ENCODE measurements around the gene GART. TPM values are rescaled to one million over a fixed set of nuclear protein-coding genes. Genes with fewer than 3 reads are reported as not detected.

The GART gene
- total and polyA plus RNA-seq, 10 of the 15 experiments (the other 5 are each of a cell fraction or from before 2014, with no cell fraction given): 44.7 to 178 (median 106) TPM

- TF ChIP-seq ATF7 (IDR thresholded peaks at IDR 0.05; ENCODE audit: low read depth) (no peak), ZBTB4 (CRISPR knock-in tag; IDR thresholded peaks at IDR 0.05) (no peak), WRNIP1 (IDR thresholded peaks at IDR 0.05; ENCODE audit: borderline replicate concordance, low read depth, low read length) (no peak)
Measured at GRCh38 chr21:33479679-33480480, 62.0 kb downstream of the GART start, which contains the start of gene TMEM50B (continued).

GRCh38 chr21:33478935-33479678, 62.8 kb downstream of the GART start:
- intact Hi-C loops (cut with micrococcal nuclease; ENCODE audit: unreplicated experiment) (no loop called here), in situ Hi-C loops (cut with MboI) (no loop called here)
- Histone ChIP-seq H3K79me2 (ENCODE audit: control insufficient read depth, insufficient read depth, low read length) (peaks cover 15% of the 10 kb centered on the region), H3K9ac (ENCODE audit: control insufficient read depth, insufficient read depth, low read length) (peak overlapping the region; percentile 90), H4K20me1 (ENCODE audit: control insufficient read depth, insufficient read depth) (no peaks in the 10 kb centered on the region), H3K4me1 (ENCODE audit: control insufficient read depth, insufficient read depth, low read length) (peaks cover 3% of the 10 kb centered on the region; the same call in 1 of the 2 replicates), H3K27me3 (replicated peaks in 1 of 2; ENCODE audit: control insufficient read depth in 2 of 2, insufficient read depth in 2 of 2, low read length in 1 of 2) (no peaks in the 10 kb centered on the region), H3K27ac (ENCODE audit: control insufficient read depth, insufficient read depth) (peak overlapping the region; percentile 79), H3K9me3 (replicated peaks; ENCODE audit: control insufficient read depth, insufficient read depth, low read length) (no peaks in the 10 kb centered on the region), H3K4me3 (peak overlapping the region; percentile 93), H2AFZ (ENCODE audit: control insufficient read depth, low read depth, low read length) (peak overlapping the region; percentile 87), H3K36me3 (ENCODE audit: control insufficient read depth in 2 of 2, insufficient read depth in 2 of 2, low read length in 1 of 2) (no peaks in the 10 kb centered on the region; a peak in 1 of 4 replicates), H3K4me2 (ENCODE audit: control insufficient read depth, insufficient read depth) (peak overlapping the region; percentile 70)
- POLR2A ChIA-PET: interaction anchor here (0.5 to 2.3 kb wide), 5 partner anchors 12 to 158 kb away, joined by 3 to 26 read pairs (median 5); partner anchors contain the start of genes DNAJC28, GART and SON
- CTCF ChIA-PET: interaction anchor here (0.8 to 4.1 kb wide), 6 partner anchors 12 to 146 kb away, joined by 3 to 21 read pairs (median 8); partner anchors contain the start of genes DNAJC28, GART and SON
- RAD21 ChIA-PET (ENCODE audit: unreplicated experiment): interaction anchor here (0.9 to 2.5 kb wide), 10 partner anchors 12 to 240 kb away, joined by 3 to 23 read pairs (median 6); partner anchors contain the start of genes DNAJC28, DONSON and SON
- FAIRE-seq (no peak), DNase-seq (ENCODE audit: low read depth, low spot score) (no peak), ATAC-seq (peak; percentile 44)
- 2% methylated on average over 42 of the region's 68 CpGs for WGBS (ENCODE audit: insufficient coverage, insufficient replicate concordance, low lambda C conversion rate, missing lambda C conversion rate)
- BruUV-seq (replicated peaks): no TSS peak
- SMC1A ChIA-PET (ENCODE audit: uncharacterized antibody, unreplicated experiment): interaction anchor here (0.7 to 2.7 kb wide), 5 partner anchors 12 to 118 kb away, joined by 3 to 17 read pairs (median 6); partner anchors contain the start of gene DNAJC28
- TF ChIP-seq DPF2 (IDR thresholded peaks at IDR 0.05) (peak; percentile 52), SKIL (IDR thresholded peaks at IDR 0.05; ENCODE audit: low read depth, poor library complexity, severe bottlenecking) (no peak), SMARCA5 (IDR thresholded peaks at IDR 0.05) (0 out of 2 replicates have a peak, but pooled peaks have one; percentile 42), ELK1 (IDR thresholded peaks at IDR 0.05; ENCODE audit: low read depth, low read length) (no peak), HDGF (IDR thresholded peaks at IDR 0.05) (no peak), E2F4 (IDR thresholded peaks at IDR 0.05; ENCODE audit: low read depth, low read length) (no peak), ETV6 (conservative IDR thresholded peaks at IDR 0.05 in 1 of 2, IDR thresholded peaks at IDR 0.05 in 1 of 2; ENCODE audit: borderline replicate concordance in 1 of 2, low read depth in 1 of 2) (no peak), ZNF217 (IDR thresholded peaks at IDR 0.05) (no peak)

Measured in GM12878 (cell line).